ENCODE measurements around the gene MBTD1. TPM values are rescaled to one million over a fixed set of nuclear protein-coding genes. Genes with fewer than 3 reads are reported as not detected.

MBTD1 gene
- total and polyA plus RNA-seq, 2 experiments from 2014 or later, result 1.6 to 4.8 TPM

DNA sequence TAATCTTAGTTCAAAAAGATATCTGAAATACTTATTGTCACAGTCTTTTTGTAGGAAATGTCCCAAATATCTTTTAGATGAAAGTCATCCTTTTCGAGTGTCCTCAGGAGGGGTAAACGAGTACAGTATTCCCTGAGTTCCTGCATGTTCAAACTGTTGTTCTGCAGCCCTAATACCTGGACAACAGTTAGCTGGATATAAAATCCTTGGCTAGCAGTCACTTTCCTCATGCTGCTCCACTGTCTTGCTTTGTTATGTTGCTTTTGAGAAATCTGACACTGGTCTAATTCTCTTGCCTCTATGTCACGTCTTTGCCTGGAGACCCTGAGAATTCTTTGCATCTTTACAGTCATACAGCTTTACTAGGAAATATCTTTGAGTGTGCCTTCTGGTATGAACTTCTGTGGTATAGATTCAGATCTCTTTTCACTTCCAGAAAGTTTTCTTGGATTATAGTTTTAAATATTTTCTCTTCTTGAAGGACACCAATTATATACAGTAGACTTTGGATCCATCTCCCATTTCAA is 9.5 kb downstream of the MBTD1 start:
- Histone ChIP-seq H3K9me3 (ENCODE audit: low read depth) (no peaks in the 10 kb centered on the region), H3K79me2 (ENCODE audit: insufficient read depth) (peaks cover 86% of the 10 kb centered on the region), H3K9me2 (ENCODE audit: insufficient read depth) (no peaks in the 10 kb centered on the region), H3K9ac (no peak overlapping the region), H3K27ac (no peak overlapping the region; the same call in 1 of the 2 replicates), H3K4me3 (no peak overlapping the region), H3K4me2 (ENCODE audit: unreplicated experiment) (no peak overlapping the region), H3F3A (ENCODE audit: insufficient read depth) (no peaks in the 10 kb centered on the region), H2AFZ (no peak overlapping the region), H3K27me3 (replicated peaks; ENCODE audit: insufficient read depth) (no peaks in the 10 kb centered on the region), H4K20me1 (ENCODE audit: insufficient read depth) (no peaks in the 10 kb centered on the region), H3K4me1 (ENCODE audit: insufficient read depth) (peaks cover 16% of the 10 kb centered on the region), H3K36me3 (ENCODE audit: low read depth) (peaks cover 18% of the 10 kb centered on the region; the same call in 1 of the 2 replicates)
- TF ChIP-seq EZH2 (IDR thresholded peaks at IDR 0.05; ENCODE audit: insufficient read depth, poor library complexity, severe bottlenecking) (no peak), EZH2phosphoT487 (IDR thresholded peaks at IDR 0.05; ENCODE audit: insufficient read depth, low read depth) (no peak)
- in situ Hi-C loops (cut with MboI), result no loop called here
- WGBS, 2 experiments (ENCODE audit: low coverage in 1 of 2, low lambda C conversion rate in 2 of 2, missing lambda C conversion rate in 2 of 2), result 96 to 98% methylated on average over 3 of the region's 3 CpGs
- DNase-seq, result no peak

DNA sequence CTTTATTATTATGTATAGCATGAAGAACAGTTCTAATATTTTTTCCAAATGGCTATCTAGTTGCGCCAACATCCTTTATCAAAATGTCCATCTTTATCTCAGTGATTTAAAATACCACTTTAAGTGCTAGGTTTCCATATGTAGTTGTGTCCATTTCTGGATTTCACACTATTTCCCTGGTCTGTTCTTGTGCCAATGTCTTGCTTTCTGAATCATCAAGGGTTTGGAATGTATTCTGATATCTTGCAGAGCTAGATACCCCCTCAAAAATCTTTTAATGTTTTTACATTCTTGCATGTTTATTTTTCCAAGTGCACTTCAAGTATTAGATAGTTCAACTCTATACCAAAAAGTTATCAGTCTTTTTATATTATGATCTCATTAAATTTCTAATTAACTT is 14.3 kb downstream of the MBTD1 start:
- TF ChIP-seq EZH2 (IDR thresholded peaks at IDR 0.05; ENCODE audit: insufficient read depth, poor library complexity, severe bottlenecking), result no peak
- TF ChIP-seq EZH2phosphoT487 (IDR thresholded peaks at IDR 0.05; ENCODE audit: insufficient read depth, low read depth), result no peak
- Histone ChIP-seq H3K4me3 (no peak overlapping the region), H3K36me3 (ENCODE audit: low read depth) (0 out of 2 replicates have a peak, but pooled peaks cover 9% of the 10 kb centered on the region), H4K20me1 (ENCODE audit: insufficient read depth) (no peaks in the 10 kb centered on the region), H3K9ac (no peak overlapping the region), H3K27ac (no peak overlapping the region), H3K4me2 (ENCODE audit: unreplicated experiment) (no peak overlapping the region), H3F3A (ENCODE audit: insufficient read depth) (no peaks in the 10 kb centered on the region), H3K9me3 (ENCODE audit: low read depth) (no peaks in the 10 kb centered on the region), H2AFZ (no peak overlapping the region), H3K79me2 (ENCODE audit: insufficient read depth) (peaks cover 78% of the 10 kb centered on the region), H3K9me2 (ENCODE audit: insufficient read depth) (no peaks in the 10 kb centered on the region), H3K27me3 (replicated peaks; ENCODE audit: insufficient read depth) (no peaks in the 10 kb centered on the region), H3K4me1 (ENCODE audit: insufficient read depth) (peaks cover 5% of the 10 kb centered on the region)
- WGBS, 2 experiments (ENCODE audit: low coverage in 1 of 2, low lambda C conversion rate in 2 of 2, missing lambda C conversion rate in 2 of 2), result 95 to 100% methylated on average over 1 of the region's 1 CpG
- in situ Hi-C loops (cut with MboI), result no loop called here
- DNase-seq, result no peak

DNA sequence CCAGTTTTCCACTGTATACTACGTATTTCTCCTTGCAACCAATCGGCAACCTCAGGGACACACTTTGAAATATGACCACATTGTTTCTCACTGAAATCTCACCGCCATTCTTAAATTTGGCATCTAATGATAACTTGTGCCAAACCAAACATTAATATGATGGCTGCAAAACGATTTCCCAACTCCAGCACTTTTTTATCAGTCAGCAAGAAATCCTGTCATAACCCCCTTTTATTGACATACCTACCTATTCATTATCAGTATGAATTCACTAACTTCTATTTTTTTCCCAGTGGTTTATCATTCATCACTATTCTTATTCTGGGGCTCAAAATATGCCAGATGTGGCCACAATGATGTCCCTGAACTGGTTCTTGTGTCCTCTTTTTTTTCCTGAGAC is 15.8 kb downstream of the MBTD1 start:
- DNase-seq, result no peak
- in situ Hi-C loops (cut with MboI), result no loop called here
- H3K4me3 ChIP-seq, result no peak overlapping the region
- no peaks in the 10 kb centered on the region for H4K20me1 ChIP-seq (ENCODE audit: insufficient read depth)
- H3K9me3 ChIP-seq (ENCODE audit: low read depth), result no peaks in the 10 kb centered on the region
- no peak overlapping the region for H2AFZ ChIP-seq
- H3K9me2 ChIP-seq (ENCODE audit: insufficient read depth), result no peaks in the 10 kb centered on the region
- H3F3A ChIP-seq (ENCODE audit: insufficient read depth), result no peaks in the 10 kb centered on the region
- no peaks in the 10 kb centered on the region for H3K27me3 ChIP-seq (replicated peaks; ENCODE audit: insufficient read depth)
- peaks cover 5% of the 10 kb centered on the region for H3K4me1 ChIP-seq (ENCODE audit: insufficient read depth)
- WGBS, 2 experiments (ENCODE audit: low coverage in 1 of 2, low lambda C conversion rate in 2 of 2, missing lambda C conversion rate in 2 of 2), result 86 to 87% methylated on average over 4 of the region's 4 CpGs
- H3K79me2 ChIP-seq (ENCODE audit: insufficient read depth), result peaks cover 71% of the 10 kb centered on the region
- H3K9ac ChIP-seq, result no peak overlapping the region
- H3K36me3 ChIP-seq (ENCODE audit: low read depth), result 0 out of 2 replicates have a peak, but pooled peaks cover 9% of the 10 kb centered on the region
- TF ChIP-seq EZH2phosphoT487 (IDR thresholded peaks at IDR 0.05; ENCODE audit: insufficient read depth, low read depth) (no peak), EZH2 (IDR thresholded peaks at IDR 0.05; ENCODE audit: insufficient read depth, poor library complexity, severe bottlenecking) (no peak)
- H3K4me2 ChIP-seq (ENCODE audit: unreplicated experiment), result no peak overlapping the region
- H3K27ac ChIP-seq, result no peak overlapping the region

DNA sequence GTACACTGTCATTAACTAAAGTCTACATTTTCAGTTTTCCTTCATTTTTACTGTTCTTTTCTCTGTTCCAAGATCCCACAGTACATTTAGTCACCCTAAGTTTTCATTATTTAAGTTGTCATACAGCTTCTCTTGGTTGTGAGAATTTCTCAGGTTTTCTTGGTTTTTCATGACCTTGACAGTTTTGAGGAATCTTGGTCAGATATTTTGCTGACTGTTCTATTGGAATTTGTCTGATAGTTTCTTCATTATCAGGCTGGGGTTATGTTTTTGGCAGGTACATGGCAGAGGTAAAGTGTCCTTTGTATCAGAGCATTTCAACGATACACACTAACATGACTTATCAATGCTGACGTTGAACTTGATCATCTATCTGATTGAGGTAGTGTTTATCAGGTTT is 19.6 kb downstream of the MBTD1 start:
- no peaks in the 10 kb centered on the region for H3K36me3 ChIP-seq (ENCODE audit: low read depth)
- WGBS, 2 experiments (ENCODE audit: low coverage in 1 of 2, low lambda C conversion rate in 2 of 2, missing lambda C conversion rate in 2 of 2), result 90 to 98% methylated on average over 2 of the region's 2 CpGs
- no peaks in the 10 kb centered on the region for H4K20me1 ChIP-seq (ENCODE audit: insufficient read depth)
- DNase-seq, result no peak
- H3K4me2 ChIP-seq (ENCODE audit: unreplicated experiment), result no peak overlapping the region
- H3K27me3 ChIP-seq (replicated peaks; ENCODE audit: insufficient read depth), result no peaks in the 10 kb centered on the region
- H3K4me1 ChIP-seq (ENCODE audit: insufficient read depth), result no peaks in the 10 kb centered on the region
- H3K79me2 ChIP-seq (ENCODE audit: insufficient read depth), result peaks cover 82% of the 10 kb centered on the region
- H3K9ac ChIP-seq, result no peak overlapping the region
- no peak overlapping the region for H3K27ac ChIP-seq
- H3K4me3 ChIP-seq, result no peak overlapping the region
- no peaks in the 10 kb centered on the region for H3K9me3 ChIP-seq (ENCODE audit: low read depth)
- in situ Hi-C loops (cut with MboI), result no loop called here
- H2AFZ ChIP-seq, result no peak overlapping the region
- H3F3A ChIP-seq (ENCODE audit: insufficient read depth), result no peaks in the 10 kb centered on the region
- TF ChIP-seq EZH2 (IDR thresholded peaks at IDR 0.05; ENCODE audit: insufficient read depth, poor library complexity, severe bottlenecking), result no peak
- TF ChIP-seq EZH2phosphoT487 (IDR thresholded peaks at IDR 0.05; ENCODE audit: insufficient read depth, low read depth), result no peak
- no peaks in the 10 kb centered on the region for H3K9me2 ChIP-seq (ENCODE audit: insufficient read depth)
